Neuron (in vitro differentiated cells): ENCODE measurements around the gene MACROD1.

Source experiments
- H2AFZ ChIP-seq: one replicate; pipeline ENCODE4 v1.6.1; 2013; ENCODE audit warnings: low read depth, mild to moderate bottlenecking, inconsistent platforms, low read length, moderate library complexity
- H3K27me3 ChIP-seq: one replicate; pipeline ENCODE4 v1.6.1; 2013; ENCODE audit warnings: low read length; ENCODE audit not compliant: insufficient read depth
- H3K36me3 ChIP-seq: one replicate; pipeline ENCODE4 v1.6.1; 2013; ENCODE audit warnings: low read length; ENCODE audit not compliant: insufficient read depth
- H3K4me1 ChIP-seq: one replicate; pipeline ENCODE4 v1.6.1; 2013; ENCODE audit warnings: low read length; ENCODE audit not compliant: insufficient read depth
- H3K4me3 ChIP-seq: 2 replicates; pipeline ENCODE4 v1.5.1; 2013; ENCODE audit warnings: mild to moderate bottlenecking, low read length, moderate library complexity
- H3K9me3 ChIP-seq: one replicate; pipeline ENCODE4 v1.6.1; 2013; ENCODE audit warnings: low read length

MACROD1 gene

GRCh38 chr11:64043545-64043944, 122.4 kb downstream of the MACROD1 start:
- Histone ChIP-seq H2AFZ (no peak overlapping the region), H3K9me3 (no peaks in the 10 kb centered on the region), H3K36me3 (no peaks in the 10 kb centered on the region), H3K27me3 (peaks cover 7% of the 10 kb centered on the region), H3K4me1 (peaks cover 29% of the 10 kb centered on the region), H3K4me3 (no peak overlapping the region)

- Histone ChIP-seq H3K4me3 (no peak overlapping the region), H3K36me3 (no peaks in the 10 kb centered on the region), H3K27me3 (peaks cover 19% of the 10 kb centered on the region), H3K9me3 (no peaks in the 10 kb centered on the region), H3K4me1 (peaks cover 22% of the 10 kb centered on the region), H2AFZ (no peak overlapping the region)
These were observed 123.6 kb downstream of the MACROD1 start for GRCh38 chr11:64042301-64042700.

- Histone ChIP-seq H3K36me3 (no peaks in the 10 kb centered on the region), H2AFZ (no peak overlapping the region), H3K4me1 (peaks cover 23% of the 10 kb centered on the region), H3K4me3 (no peak overlapping the region), H3K9me3 (no peaks in the 10 kb centered on the region), H3K27me3 (peaks cover 23% of the 10 kb centered on the region)
These were observed 124.1 kb downstream of the MACROD1 start for GRCh38 chr11:64041846-64042245.

- no peak overlapping the region for H2AFZ ChIP-seq
- no peak overlapping the region for H3K4me3 ChIP-seq
- peaks cover 24% of the 10 kb centered on the region for H3K27me3 ChIP-seq
- H3K4me1 ChIP-seq: peaks cover 30% of the 10 kb centered on the region
- no peaks in the 10 kb centered on the region for H3K9me3 ChIP-seq
- H3K36me3 ChIP-seq: no peaks in the 10 kb centered on the region
These were observed 125.1 kb downstream of the MACROD1 start for GRCh38 chr11:64040684-64041322.

- Histone ChIP-seq H3K27me3 (peaks cover 30% of the 10 kb centered on the region), H2AFZ (no peak overlapping the region), H3K4me1 (peaks cover 40% of the 10 kb centered on the region), H3K9me3 (no peaks in the 10 kb centered on the region), H3K36me3 (no peaks in the 10 kb centered on the region), H3K4me3 (no peak overlapping the region)
These were observed 126.8 kb downstream of the MACROD1 start for GRCh38 chr11:64039012-64039665.

GRCh38 chr11:64038500-64038899, 127.4 kb downstream of the MACROD1 start:
- Histone ChIP-seq H3K27me3 (peaks cover 30% of the 10 kb centered on the region), H3K4me1 (peaks cover 40% of the 10 kb centered on the region), H3K9me3 (no peaks in the 10 kb centered on the region), H3K4me3 (no peak overlapping the region), H2AFZ (no peak overlapping the region), H3K36me3 (no peaks in the 10 kb centered on the region)

GRCh38 chr11:64037027-64037634, 128.8 kb downstream of the MACROD1 start:
- Histone ChIP-seq H3K9me3 (no peaks in the 10 kb centered on the region), H3K36me3 (no peaks in the 10 kb centered on the region), H3K4me3 (peak overlapping the region; percentile 40), H2AFZ (no peak overlapping the region), H3K4me1 (peaks cover 42% of the 10 kb centered on the region), H3K27me3 (peaks cover 30% of the 10 kb centered on the region)

GRCh38 chr11:64036087-64037026, 129.6 kb downstream of the MACROD1 start:
- no peaks in the 10 kb centered on the region for H3K36me3 ChIP-seq
- H3K4me1 ChIP-seq: peaks cover 34% of the 10 kb centered on the region
- H3K4me3 ChIP-seq: peak overlapping the region; percentile 40
- peak overlapping the region; percentile 32 for H2AFZ ChIP-seq
- H3K9me3 ChIP-seq: no peaks in the 10 kb centered on the region
- H3K27me3 ChIP-seq: peaks cover 30% of the 10 kb centered on the region

GRCh38 chr11:64035576-64035975, 130.3 kb downstream of the MACROD1 start, which contains the start of gene FLRT1:
Gene FLRT1, plus strand, starts transcription at chr11:64035931. Its CDS starts 80,337 bp downstream, at chr11:64116268.
- Histone ChIP-seq H2AFZ (peak within 1 kb of the TSS; percentile 32), H3K4me3 (peak within 1 kb of the TSS; percentile 40), H3K4me1 (peaks cover 31% of the 10 kb centered on the region), H3K36me3 (no peaks in the 10 kb centered on the region), H3K9me3 (no peaks in the 10 kb centered on the region), H3K27me3 (peaks cover 30% of the 10 kb centered on the region)

GRCh38 chr11:64035081-64035524, 130.8 kb downstream of the MACROD1 start:
- no peak overlapping the region for H2AFZ ChIP-seq
- H3K27me3 ChIP-seq: peaks cover 30% of the 10 kb centered on the region
- no peaks in the 10 kb centered on the region for H3K36me3 ChIP-seq
- H3K9me3 ChIP-seq: no peaks in the 10 kb centered on the region
- H3K4me3 ChIP-seq: peak overlapping the region; percentile 40
- peaks cover 33% of the 10 kb centered on the region for H3K4me1 ChIP-seq

- Histone ChIP-seq H3K27me3 (peaks cover 29% of the 10 kb centered on the region), H3K4me3 (no peak overlapping the region), H3K4me1 (peaks cover 39% of the 10 kb centered on the region), H2AFZ (no peak overlapping the region), H3K9me3 (no peaks in the 10 kb centered on the region), H3K36me3 (no peaks in the 10 kb centered on the region)
These were observed 131.5 kb downstream of the MACROD1 start for GRCh38 chr11:64034411-64034811.

GRCh38 chr11:64032050-64032449, 133.9 kb downstream of the MACROD1 start:
- Histone ChIP-seq H2AFZ (no peak overlapping the region), H3K27me3 (peaks cover 9% of the 10 kb centered on the region), H3K36me3 (no peaks in the 10 kb centered on the region), H3K4me3 (no peak overlapping the region), H3K9me3 (no peaks in the 10 kb centered on the region), H3K4me1 (peaks cover 55% of the 10 kb centered on the region)
